NCI-H82 (cell line): ENCODE data around the gene ZFPM1.
"Not testable (repeated sequence)": the region's sequence is repeated elsewhere in the genome, so short reads cannot be mapped to it uniquely, and the experiment has no call there.

Source experiments
- DNase-seq: peaks from one replicate; lab custom pipeline; 2025; lab: John Stamatoyannopoulos, UW

ZFPM1 gene

DNA sequence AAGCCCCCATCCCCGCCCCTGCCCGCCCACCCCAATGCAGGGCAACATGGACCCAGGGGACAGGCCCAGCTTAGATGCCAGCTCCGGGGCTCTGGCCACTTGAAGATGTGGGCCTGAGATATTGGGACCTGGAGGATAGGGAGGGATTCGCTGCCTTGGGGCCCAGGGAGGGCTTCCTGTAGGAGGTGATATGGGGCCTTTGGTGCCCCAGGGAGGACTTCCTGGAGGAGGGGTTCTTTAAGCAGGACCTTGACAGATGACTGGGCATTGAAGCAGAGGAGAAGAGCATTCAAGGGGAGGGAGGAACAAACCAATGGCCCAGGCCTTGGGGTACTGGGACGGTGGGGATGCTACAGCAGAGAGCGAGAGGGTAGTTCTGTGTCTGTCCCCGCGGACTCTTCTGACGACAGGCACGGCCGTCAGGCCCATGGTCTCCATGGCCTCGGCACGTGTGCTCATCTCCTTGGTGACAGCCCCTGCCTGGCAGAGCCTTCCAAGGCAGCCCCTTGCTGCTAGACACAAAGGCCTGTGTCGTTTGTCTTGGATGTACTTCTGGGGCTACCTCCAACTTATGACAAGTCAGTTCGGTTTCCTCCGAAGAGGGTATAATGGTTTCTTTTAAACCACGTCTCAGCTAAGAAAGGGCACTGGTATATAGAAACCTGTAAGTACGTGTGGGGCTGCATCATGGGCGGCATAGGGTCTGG lies 61.6 kb downstream of the ZFPM1 start:
- no peak for DNase-seq

- no peak for DNase-seq
Measured at GRCh38 chr16:88515371-88515770, 62.3 kb downstream of the ZFPM1 start.

- no peak for DNase-seq
Measured at GRCh38 chr16:88515925-88516594, 63.0 kb downstream of the ZFPM1 start.

GRCh38 chr16:88516601-88517061 lies 63.6 kb downstream of the ZFPM1 start:
- DNase-seq, result no peak

- DNase-seq, result not testable (repeated sequence)
Measured at GRCh38 chr16:88517208-88517774, 64.2 kb downstream of the ZFPM1 start.

DNA sequence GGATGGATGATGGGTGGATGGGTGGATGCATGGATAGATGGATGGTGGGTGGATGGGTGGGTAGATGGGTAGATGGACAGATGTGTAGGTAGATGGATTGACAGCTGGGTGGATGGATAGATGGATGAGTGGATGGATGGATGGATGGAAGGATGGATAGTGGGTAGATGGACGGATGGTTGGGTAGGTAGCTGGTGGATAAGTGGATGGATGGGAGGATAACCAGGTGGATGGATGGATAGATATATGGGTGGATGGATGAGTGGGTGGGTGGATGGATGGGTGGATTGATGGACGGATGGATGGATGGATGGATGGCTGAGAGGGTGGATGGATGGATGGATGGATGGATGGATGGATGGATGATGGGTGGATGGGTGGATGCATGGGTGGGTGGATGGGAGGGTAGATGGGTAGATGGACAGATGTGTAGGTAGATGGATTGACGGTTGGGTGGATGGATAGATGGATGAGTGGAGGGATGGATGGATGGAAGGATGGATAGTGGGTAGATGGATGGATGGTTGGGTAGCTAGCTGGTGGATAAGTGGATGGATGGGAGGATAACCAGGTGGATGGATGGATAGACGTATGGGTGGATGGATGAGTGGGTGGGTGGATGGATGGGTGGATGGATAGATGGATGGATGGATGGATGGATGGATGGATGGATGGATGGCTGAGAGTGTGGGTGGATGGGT lies 65.5 kb downstream of the ZFPM1 start:
- not testable (repeated sequence) for DNase-seq

DNA sequence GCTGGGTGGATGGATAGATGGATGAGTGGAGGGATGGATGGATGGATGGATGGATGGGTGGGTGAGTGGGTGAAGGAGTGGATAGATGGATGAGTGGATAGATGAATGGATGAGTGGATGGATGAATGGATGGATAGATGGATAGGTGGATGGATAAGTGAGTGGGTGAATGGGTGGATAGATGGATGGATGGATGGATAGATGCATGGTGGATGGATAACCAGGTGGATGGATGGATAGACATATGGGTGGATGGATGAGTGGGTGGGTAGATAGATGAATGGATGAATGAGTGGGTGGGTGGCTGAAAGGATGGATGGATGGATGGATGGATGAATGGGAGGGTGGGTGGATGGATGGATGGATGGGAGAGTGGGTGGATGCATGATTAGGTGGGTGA lies 66.2 kb downstream of the ZFPM1 start:
- DNase-seq, result no peak

DNA sequence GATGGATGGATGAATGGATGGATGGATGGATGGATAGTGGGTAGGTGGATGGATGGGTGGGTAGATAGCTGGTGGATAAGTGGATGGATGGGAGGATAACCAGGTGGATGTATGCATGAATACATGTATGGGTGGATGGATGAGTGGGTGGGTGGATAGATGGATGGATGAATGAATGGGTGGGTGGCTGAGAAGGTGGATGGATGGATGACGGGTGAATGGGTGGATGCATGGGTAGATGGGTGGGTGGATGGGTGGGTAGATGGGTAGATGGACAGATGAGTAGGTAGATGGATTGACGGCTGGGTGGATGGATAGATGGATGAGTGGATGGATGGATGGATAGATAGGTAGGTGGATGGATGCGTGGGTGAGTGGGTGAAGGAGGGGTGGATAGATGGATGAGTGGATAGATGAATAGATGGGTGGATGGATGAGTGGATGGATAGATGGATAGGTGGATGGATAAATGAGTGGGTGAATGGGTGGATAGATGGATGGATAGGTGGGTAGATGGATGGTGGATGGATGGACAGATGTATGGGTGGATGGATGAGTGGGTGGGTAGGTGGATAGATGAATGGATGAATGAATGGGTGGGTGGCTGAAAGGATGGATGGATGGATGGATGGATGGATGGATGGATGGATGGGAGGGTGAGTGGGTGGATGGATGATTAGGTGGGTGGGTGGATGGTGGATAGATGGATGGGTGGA lies 67.0 kb downstream of the ZFPM1 start:
- no peak for DNase-seq

GRCh38 chr16:88521674-88522073 lies 68.6 kb downstream of the ZFPM1 start:
- no peak for DNase-seq

DNA sequence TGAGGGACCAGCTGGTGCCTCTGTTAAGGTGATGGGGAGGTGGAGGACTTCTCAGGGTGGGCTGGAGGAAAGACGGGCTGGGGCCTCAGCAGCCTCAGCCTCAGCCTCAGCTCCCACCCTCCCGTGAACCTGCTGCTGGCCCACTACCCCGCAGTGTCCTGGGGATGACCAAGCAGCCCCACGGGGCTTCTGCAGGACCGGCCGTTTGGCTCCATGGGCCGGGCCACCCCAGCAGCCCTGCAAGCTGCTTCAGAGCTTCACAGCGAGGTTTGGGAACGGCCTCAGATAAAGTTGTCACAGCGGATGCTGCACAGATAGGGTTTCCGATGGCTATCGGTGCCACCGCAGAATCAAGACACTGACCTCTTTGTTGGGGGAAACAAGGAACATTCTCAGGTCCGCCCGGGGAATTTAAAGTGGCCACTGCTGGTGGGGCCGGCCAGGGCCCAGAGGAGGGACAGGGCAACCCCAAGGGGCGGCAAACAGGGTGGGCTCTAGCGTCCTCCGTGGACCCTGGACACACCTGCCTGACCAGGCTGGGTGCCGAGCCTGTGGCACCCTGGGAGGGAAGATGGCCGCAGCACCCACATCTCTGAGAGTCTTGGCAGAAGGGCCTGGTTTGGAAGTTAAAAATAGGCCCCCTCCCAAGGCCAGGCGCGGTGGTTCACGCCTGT lies 69.3 kb downstream of the ZFPM1 start:
- no peak for DNase-seq

- DNase-seq, result no peak
Measured at GRCh38 chr16:88523309-88524161, 70.5 kb downstream of the ZFPM1 start.

GRCh38 chr16:88524274-88524972 lies 71.3 kb downstream of the ZFPM1 start:
- DNase-seq, result no peak

GRCh38 chr16:88524973-88525662 lies 72.0 kb downstream of the ZFPM1 start:
- no peak for DNase-seq

GRCh38 chr16:88525663-88525990 lies 72.5 kb downstream of the ZFPM1 start:
- no peak for DNase-seq

DNA sequence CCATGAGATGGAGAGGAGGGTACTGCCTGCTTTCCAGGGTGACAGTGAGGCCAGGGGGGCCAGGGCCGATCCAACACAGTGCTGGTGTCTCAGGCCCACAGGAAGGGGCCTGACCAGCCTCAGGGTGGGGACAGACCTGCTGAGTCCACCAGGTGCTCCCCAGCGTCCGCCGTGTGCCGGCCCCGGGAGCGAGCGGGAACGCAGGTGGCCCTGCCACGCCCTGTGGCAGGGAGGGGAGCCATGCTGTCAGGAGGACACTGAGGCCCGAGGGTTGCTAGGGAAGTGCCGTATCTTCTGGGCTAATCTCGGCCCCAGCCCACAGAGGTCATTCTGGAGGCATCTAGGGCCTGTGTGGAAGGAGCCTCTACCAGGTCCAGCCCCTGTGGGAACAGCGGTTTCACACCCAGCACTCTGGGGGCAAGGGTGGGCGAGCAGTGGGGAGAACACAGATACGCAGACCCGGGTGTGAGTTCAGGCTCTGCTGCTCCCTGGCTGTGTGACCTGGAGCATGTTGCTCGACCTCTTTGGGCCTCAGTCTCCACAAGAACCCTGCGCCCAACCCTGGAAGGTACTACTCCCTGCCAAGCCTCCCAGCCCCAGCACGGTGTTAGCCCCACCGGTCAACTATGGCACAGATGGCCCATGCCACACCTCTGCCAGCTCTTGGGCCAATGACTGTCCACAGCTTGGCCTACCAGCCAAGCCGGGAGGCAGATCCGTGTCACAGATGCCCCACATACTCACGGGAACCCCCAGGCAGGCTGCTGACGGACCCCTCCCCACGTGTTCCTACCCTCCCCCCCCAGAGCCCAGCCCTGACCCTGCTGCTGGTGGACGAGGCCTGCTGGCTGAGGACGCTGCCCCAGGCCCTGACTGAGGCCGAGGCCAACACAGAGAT lies 73.2 kb downstream of the ZFPM1 start:
- DNase-seq, result no peak

GRCh38 chr16:88526906-88527185 lies 73.8 kb downstream of the ZFPM1 start:
- DNase-seq, result no peak

DNA sequence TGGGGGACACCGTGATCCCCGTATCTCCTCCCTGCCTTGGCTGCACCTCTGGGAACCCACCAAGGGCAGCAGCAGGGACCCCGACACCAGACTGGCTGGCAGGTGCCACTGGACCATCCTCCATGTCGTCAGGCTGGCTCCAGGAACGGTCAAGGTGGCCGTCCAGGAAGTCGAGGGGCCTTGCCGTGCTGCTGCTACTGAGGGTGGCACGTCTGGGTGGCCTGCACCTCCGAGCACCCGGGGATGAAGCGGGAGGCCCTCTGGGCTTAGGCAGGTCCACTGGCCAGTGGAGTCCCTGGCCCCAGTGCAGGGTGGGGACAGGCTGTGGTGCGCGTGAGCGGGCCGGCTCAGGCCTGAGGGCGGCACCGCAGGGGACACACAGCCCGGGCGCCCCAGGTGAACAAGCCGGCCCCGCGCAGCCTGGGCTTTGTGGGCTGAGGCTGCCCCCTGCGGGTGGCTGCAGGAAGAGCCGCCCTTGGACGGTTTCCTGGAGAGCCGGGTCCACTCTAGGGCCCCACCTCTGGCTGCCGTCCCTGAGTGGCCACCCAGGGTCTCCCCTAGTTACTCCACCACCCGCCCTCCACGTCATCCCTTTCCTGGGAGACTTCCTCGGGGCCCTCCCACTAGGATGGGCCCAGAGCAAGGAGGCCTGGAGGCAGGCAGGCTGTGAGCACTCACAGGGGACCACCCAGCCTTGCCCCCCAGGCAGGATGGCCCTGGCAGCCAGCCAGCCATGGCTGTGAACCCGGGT lies 74.3 kb downstream of the ZFPM1 start:
- DNase-seq, result peak; percentile 62
